ENCODE measurements around the gene SHROOM2. TPM values are rescaled to one million over a fixed set of nuclear protein-coding genes. Genes with fewer than 3 reads are reported as not detected.
A peak's percentile ranks its signal among the peaks of the same experiment; 100 is the strongest.

Gene SHROOM2
- total RNA-seq, 1 donor from 2014 or later = 6.2 TPM

DNA sequence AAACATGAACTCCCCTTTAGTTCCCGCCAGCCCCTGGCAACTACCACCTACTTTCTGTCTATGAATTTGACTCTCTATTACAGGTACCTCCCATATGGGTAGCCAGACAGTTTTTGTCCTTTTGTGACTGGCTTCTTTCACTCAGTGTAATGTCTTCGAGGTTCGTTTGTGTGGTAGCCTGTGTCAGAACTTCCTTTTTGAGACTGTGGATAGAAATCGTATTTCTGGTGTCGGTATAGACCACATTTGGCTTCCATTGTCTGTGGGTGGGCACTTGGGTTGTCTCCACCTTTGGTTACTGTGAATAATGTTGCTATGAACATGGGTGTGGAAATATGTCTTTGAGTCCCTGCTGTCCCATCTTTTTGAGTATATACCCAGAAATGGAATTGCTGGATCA, 175.5 kb downstream of the SHROOM2 start:
- DNase-seq (ENCODE audit: low spot score) = no peak
- intact Hi-C loops (cut with DNase I) = no loop called here
- no peak for ATAC-seq

DNA sequence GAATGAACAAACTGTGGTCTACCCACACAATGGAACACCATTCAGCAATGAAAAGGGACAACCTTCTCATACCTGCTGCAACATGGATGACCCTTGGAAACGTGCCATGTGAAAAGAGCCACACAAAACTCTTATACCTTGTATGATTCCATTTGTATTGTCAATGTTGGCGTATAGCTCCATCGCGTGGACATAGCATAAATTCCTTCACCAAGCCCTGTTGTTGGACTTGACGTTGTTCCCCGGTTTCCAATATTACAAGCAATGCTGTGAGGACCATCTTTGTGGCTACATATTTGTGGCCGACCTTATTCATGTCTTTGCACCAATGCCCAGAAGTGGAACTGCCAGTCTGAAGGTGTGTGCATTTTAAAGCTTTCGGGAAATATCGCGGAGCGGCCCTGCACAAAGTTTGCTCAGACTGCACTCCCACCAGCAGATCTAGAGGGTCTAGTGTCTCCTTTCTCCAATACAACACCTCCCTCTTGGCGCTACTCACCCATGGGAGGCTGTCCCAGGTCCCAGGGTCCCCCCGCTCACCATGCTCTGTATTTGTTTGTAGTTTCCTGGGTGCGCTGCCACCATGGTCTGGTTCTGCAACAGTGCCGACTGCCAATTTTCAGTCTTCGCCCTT, 180.7 kb downstream of the SHROOM2 start, which contains the start of gene CLDN34:
CLDN34 (plus strand) TSS at position 584 of the 634 bp plus-strand sequence; CDS start at position 584, 0 bp downstream.
- ATAC-seq (no peak), DNase-seq (ENCODE audit: low spot score) (no peak)
- intact Hi-C loops (cut with DNase I) = no loop called here

DNA sequence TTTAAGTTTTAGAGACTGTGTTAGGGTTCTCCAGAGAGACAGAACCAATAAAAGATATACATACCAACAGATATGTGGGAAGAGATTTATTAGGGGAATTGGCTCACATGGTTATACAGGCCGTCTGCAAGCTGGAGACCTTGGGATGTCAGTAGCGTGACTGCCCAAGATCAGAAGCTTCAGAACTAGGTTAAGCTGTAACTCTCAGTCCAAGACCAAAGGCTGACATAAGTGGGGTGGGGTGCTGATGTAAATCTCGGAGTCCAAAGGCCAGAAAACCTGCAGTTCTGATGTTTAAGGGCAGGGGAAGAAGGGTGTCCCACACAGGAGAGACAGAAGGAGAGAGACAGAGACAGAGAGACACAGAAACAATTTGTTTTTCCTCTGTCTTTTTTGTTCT, 191.4 kb downstream of the SHROOM2 start:
- intact Hi-C loops (cut with DNase I) = no loop called here
- ATAC-seq (no peak), DNase-seq (ENCODE audit: low spot score) (no peak)

DNA sequence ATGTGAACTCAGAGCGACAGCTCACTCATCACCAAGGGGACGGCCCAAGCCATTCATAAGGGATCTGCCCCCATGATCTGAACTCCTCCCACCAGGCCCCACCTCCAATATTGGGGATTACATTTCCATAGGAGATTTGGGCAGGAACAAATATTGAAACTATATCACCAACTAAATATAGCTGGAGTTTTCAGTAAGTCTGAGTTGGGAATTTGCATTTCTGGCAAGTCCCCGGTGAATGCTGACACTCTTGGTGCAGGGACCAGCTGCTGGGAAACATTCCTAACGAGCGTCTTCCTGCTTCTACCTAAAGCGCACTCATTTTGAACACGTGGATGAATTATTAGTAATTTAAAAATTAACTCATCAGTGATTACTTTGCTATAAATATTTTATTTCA, 194.2 kb downstream of the SHROOM2 start:
- no peak for DNase-seq (ENCODE audit: low spot score)
- ATAC-seq = no peak
- intact Hi-C loops (cut with DNase I) = no loop called here

DNA sequence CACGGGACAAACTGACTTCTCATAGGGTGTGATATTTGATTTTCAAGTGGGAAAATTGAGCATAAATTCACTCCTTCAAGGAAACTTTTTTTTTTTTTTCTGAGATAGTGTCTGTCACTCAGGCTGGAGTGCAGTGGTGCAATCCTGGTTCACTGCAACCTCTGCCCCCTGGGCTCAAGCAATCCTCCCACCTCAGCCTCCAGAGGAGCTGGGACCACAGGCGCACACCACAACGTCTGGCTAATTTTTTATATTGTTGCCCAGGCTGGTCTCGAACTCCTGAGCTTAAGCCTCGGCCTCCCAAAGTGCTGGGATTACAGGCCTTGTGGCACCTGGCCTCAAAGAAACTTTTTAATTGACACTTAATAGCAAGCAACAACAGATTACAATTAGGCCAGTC, 194.7 kb downstream of the SHROOM2 start:
- intact Hi-C loops (cut with DNase I) = no loop called here
- no peak for DNase-seq (ENCODE audit: low spot score)
- no peak for ATAC-seq

DNA sequence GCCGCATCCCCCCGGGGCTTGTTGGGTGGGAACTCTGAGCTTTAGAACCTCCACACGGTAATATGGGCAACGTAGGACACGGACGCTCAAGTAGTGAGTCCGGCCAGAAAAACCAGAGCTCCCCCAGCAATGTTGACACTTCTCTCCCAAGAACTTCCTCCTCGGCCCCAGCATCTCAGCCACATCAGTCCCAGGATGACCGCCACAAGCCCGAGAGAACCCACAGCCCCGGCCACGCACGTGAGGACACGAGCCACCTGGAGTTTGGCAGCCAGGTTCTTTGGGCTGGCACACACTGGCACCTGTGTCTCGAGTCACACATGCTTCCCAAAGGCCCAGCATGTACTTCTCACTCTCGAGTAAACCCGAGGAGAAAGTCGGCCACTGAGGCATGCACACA, 197.2 kb downstream of the SHROOM2 start:
- no peak for ATAC-seq
- no peak for DNase-seq (ENCODE audit: low spot score)
- intact Hi-C loops (cut with DNase I) = no loop called here

DNA sequence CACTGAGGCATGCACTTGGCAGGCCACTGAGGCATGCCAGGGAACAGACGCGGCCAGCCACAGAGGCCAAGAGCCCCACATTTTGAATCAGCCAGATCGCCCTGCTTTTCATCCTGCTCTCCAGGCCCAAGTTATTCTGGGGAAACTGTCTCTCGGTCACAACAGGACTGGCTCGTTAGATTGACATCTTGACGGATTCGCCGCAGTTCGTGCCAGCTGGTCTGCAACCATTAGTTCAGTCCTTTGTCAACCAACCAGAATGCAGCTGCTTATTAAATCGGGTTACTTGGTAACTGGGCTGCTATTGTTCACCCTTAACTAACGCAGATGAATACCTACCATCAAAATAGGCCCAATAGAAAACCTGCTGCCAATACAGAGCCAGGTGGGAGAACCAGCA, 197.6 kb downstream of the SHROOM2 start:
- intact Hi-C loops (cut with DNase I) = no loop called here
- ATAC-seq (no peak), DNase-seq (ENCODE audit: low spot score) (no peak)

DNA sequence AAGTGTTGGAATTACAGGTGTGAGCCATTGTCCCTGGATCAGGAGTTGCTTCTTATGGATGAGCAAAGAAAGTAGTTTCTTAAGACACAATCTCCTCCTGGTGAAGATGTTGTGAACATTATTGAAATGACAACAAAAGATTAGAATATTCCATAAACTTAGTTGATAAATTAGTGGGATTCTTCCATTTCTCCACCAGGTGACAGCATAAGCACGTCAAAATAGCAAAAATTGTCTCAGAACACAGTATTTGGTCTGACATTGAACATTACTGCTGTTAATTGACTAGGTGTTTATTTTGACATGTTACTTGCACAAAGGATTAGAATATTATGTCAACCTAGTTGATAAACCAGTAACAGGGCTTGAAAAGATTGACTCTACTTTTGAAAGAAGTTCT, 202.5 kb downstream of the SHROOM2 start:
- no peak for ATAC-seq
- DNase-seq (ENCODE audit: low spot score) = no peak
- intact Hi-C loops (cut with DNase I) = no loop called here

DNA sequence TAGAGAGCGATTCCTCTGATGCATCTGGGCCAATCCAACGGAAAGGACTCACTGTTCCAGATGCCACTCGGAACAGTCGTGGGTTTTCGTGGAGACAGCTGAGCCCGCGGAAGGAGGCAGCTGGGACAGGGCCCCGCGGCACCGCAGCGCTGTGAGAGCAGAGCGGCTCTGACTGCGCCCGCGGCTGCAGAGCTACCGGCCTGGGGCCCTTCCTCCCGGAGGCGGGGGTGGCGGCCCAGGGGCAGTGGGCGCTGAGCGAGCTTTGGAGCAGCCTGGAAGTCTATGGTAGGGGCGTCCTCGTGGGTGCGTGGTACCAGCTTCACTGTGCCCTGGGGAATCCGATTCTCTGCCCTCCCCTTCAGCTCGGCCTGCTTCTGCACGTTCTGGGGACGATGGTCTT, 205.8 kb downstream of the SHROOM2 start:
- intact Hi-C loops (cut with DNase I) = loop anchor here (10.0 kb wide), 1 partner anchor 117 kb away; no protein-coding TSS in a partner anchor
- ATAC-seq (no peak), DNase-seq (ENCODE audit: low spot score) (no peak)

DNA sequence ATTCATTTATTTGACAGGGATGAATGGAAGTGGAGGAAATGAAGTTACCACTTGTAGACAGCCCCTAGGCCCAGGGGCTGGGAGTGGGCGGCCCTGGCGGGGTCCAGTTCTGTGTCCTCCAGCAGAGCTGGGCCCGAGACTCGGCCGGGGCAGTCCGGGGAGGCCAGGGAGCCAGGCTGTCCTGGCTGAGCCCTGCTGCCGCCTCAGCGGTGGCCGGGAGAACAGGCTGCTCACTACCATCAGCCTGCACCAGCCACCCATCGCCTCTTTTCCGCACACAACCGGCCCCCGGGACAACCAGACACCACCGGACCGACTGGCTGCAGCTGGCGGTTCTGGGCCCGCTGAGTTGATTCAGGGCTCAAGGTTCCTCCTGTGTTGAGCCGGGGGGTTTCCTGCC, 206.5 kb downstream of the SHROOM2 start:
- no peak for DNase-seq (ENCODE audit: low spot score)
- ATAC-seq = no peak
- intact Hi-C loops (cut with DNase I) = loop anchor here (10.0 kb wide), 1 partner anchor 118 kb away; no protein-coding TSS in a partner anchor

DNA sequence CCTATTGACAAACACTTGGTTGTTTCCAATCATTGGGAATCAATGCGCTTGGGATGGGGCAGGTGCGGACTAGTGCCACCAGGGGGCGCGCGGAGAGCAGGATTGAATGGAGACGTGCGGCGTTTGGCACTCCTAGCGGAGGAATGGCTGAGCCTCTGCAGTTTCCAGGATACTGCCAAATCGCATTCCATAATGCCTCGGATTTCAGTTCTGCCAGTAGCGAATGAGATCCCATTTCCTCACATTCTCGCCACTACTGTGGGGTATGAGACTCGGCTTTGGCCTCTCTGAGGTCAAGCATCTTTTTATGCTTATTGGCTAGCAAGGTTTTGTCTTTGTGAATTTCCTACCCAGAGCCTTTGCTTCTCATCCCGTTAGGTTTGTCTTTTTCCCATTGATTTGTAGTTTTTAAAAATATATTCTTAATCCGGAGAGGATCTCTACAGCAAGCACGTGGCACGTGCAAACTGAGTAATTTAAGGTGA, 209.7 kb downstream of the SHROOM2 start:
- peak; percentile 97 for ATAC-seq
- intact Hi-C loops (cut with DNase I) = loop anchor here (5.0 to 10.0 kb wide), 2 partner anchors 121 kb away; no protein-coding TSS in a partner anchor

DNA sequence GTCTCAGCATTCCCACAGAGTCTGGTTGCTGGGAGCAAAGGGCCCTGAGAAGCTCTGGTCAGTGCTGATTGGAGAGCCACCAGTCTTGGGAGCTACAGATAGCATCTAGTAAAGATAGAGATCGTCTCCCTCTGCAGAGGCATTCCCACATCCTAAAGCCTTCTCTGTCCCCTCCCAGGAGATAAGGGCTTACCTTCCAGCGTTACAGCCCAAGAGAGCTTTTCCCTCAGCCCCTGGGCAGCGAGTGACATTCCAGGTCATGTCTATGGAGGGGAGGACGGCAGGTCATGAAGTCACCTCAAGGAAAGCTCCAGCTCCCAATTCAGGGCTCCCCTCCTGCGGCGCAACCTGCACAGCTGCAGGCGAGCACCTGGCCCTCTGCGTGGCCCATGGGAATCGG, 210.8 kb downstream of the SHROOM2 start:
- intact Hi-C loops (cut with DNase I) = loop anchor here (5.0 to 10.0 kb wide), 2 partner anchors 120 to 122 kb away; no protein-coding TSS in a partner anchor
- DNase-seq (ENCODE audit: low spot score) = no peak
- ATAC-seq = no peak

More for the DNA sequence above, 209.7 kb downstream of the SHROOM2 start:
- DNase-seq (ENCODE audit: low spot score) = peak; percentile 92

DNA sequence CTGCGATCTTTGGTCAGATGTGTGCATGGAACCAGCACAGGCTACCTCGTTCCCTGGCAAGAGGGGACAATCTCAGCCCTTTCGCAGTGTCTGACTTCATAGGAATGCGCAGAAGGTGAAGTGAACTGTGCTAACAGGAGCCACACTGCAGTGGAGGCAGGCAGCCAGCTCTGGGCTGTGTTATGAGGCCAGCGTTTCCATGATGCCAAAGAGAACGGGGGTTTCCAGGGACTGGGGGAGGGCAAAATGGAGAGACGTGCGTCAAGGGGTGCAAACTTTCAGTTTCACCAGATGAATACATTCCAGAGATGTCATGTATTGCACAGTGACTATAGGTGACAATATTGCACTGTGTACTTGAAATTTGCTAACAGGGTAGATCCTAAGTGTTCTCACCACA, 211.3 kb downstream of the SHROOM2 start:
- intact Hi-C loops (cut with DNase I) = loop anchor here (5.0 to 10.0 kb wide), 2 partner anchors 120 to 123 kb away; no protein-coding TSS in a partner anchor
- no peak for ATAC-seq
- no peak for DNase-seq (ENCODE audit: low spot score)

Other genes with a start within 250 kb of the SHROOM2 start
- gene GPR143, start 20.6 kb upstream of the SHROOM2 start, total RNA-seq = not detected
- gene CLDN34, start 180.9 kb downstream of the SHROOM2 start, total RNA-seq = not detected